HL-60 (cell line): ENCODE data around the gene ACOXL.

Experiments used
- GABPA ChIP-seq: IDR thresholded peaks from 2 replicates; pipeline ENCODE4 v1.6.1; 2012; ENCODE audit warnings: low read depth
- POLR2AphosphoS5 ChIP-seq: IDR thresholded peaks from 2 replicates; pipeline ENCODE4 v1.6.1; 2012; ENCODE audit warnings: low read depth
- TF ChIP-seq, protein P1 (sequence below): IDR thresholded peaks from one replicate; pipeline ENCODE4 v1.5.1; 2011; ENCODE audit warnings: low read length, control low read depth, inconsistent platforms; ENCODE audit not compliant: insufficient read depth

- TF ChIP-seq, protein P1, sequence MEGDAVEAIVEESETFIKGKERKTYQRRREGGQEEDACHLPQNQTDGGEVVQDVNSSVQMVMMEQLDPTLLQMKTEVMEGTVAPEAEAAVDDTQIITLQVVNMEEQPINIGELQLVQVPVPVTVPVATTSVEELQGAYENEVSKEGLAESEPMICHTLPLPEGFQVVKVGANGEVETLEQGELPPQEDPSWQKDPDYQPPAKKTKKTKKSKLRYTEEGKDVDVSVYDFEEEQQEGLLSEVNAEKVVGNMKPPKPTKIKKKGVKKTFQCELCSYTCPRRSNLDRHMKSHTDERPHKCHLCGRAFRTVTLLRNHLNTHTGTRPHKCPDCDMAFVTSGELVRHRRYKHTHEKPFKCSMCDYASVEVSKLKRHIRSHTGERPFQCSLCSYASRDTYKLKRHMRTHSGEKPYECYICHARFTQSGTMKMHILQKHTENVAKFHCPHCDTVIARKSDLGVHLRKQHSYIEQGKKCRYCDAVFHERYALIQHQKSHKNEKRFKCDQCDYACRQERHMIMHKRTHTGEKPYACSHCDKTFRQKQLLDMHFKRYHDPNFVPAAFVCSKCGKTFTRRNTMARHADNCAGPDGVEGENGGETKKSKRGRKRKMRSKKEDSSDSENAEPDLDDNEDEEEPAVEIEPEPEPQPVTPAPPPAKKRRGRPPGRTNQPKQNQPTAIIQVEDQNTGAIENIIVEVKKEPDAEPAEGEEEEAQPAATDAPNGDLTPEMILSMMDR: no peak
- TF ChIP-seq POLR2AphosphoS5 (no peak), GABPA (no peak)
Observed at GRCh38 chr2:111068435-111069058, 336.2 kb downstream of the ACOXL start.
